GM18909 (cell line): ENCODE data around the gene GCM1.

ENCODE experiments used
- ATAC-seq: cut with Tn5 transposase; IDR thresholded peaks from one replicate; pipeline ENCODE4 v1.9.1; 2021; ENCODE audit warnings: mild to moderate bottlenecking; ENCODE audit not compliant: unreplicated experiment, poor library complexity

GCM1 gene

GRCh38 chr6:53112404-53112803, 36.2 kb downstream of the GCM1 start:
- no peak for ATAC-seq

GRCh38 chr6:53111865-53112264, 36.8 kb downstream of the GCM1 start:
- no peak for ATAC-seq

- peak; percentile 92 for ATAC-seq
Observed at GRCh38 chr6:53109612-53110011, 39.0 kb downstream of the GCM1 start.

GRCh38 chr6:53107091-53107490, 41.5 kb downstream of the GCM1 start:
- no peak for ATAC-seq

GRCh38 chr6:53104916-53105315, 43.7 kb downstream of the GCM1 start:
- no peak for ATAC-seq

- no peak for ATAC-seq
Observed at GRCh38 chr6:53103993-53104675, 44.5 kb downstream of the GCM1 start.

- no peak for ATAC-seq
Observed at GRCh38 chr6:53101006-53101405, 47.6 kb downstream of the GCM1 start.

- no peak for ATAC-seq
Observed at GRCh38 chr6:53100561-53100960, 48.1 kb downstream of the GCM1 start.

GRCh38 chr6:53095716-53096115, 52.9 kb downstream of the GCM1 start:
- no peak for ATAC-seq

GRCh38 chr6:53095270-53095669, 53.4 kb downstream of the GCM1 start:
- no peak for ATAC-seq

- no peak for ATAC-seq
Observed at GRCh38 chr6:53090576-53090975, 58.1 kb downstream of the GCM1 start.

GRCh38 chr6:53089948-53090347, 58.7 kb downstream of the GCM1 start:
- ATAC-seq = no peak

- no peak for ATAC-seq
Observed at GRCh38 chr6:53086302-53086701, 62.3 kb downstream of the GCM1 start.

- no peak for ATAC-seq
Observed at GRCh38 chr6:53080813-53081212, 67.8 kb downstream of the GCM1 start.
